IMR-90 (cell line): ENCODE measurements around the gene DNAJC4.

Experiments
- POLR2A ChIP-seq: IDR thresholded peaks from 2 replicates; pipeline ENCODE4 v1.6.1; 2012; ENCODE audit warnings: mild to moderate bottlenecking, low read depth, low read length
- TF ChIP-seq, protein P1 (sequence below): conservative IDR thresholded peaks from 2 replicates; pipeline ENCODE4 v1.5.1; 2012; ENCODE audit warnings: mild to moderate bottlenecking, low read depth, low read length, improper control_type of control experiment

DNA sequence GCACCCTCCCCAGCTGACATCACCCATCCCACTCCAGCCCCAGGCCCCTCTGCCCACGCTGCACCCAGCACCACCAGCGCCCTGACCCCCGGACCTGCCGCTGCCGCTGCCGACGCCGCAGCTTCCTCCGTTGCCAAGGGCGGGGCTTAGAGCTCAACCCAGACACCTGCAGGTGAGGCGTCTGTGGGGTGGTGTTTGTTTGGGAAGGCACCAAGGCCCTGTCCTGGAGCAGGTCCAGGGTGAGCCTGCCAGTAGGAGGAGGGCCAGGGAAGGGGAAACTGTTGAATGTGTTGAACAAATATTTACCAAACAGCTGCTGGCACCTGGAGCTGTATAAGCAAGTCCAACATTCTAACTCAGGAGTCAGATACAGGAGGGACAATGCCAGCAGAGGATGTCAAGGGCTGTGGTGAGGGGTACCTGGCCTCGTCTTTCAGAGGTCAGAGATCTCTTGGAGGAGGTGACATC is 7.2 kb downstream of the DNAJC4 start:
- TF ChIP-seq POLR2A: no peak
- TF ChIP-seq, protein P1, sequence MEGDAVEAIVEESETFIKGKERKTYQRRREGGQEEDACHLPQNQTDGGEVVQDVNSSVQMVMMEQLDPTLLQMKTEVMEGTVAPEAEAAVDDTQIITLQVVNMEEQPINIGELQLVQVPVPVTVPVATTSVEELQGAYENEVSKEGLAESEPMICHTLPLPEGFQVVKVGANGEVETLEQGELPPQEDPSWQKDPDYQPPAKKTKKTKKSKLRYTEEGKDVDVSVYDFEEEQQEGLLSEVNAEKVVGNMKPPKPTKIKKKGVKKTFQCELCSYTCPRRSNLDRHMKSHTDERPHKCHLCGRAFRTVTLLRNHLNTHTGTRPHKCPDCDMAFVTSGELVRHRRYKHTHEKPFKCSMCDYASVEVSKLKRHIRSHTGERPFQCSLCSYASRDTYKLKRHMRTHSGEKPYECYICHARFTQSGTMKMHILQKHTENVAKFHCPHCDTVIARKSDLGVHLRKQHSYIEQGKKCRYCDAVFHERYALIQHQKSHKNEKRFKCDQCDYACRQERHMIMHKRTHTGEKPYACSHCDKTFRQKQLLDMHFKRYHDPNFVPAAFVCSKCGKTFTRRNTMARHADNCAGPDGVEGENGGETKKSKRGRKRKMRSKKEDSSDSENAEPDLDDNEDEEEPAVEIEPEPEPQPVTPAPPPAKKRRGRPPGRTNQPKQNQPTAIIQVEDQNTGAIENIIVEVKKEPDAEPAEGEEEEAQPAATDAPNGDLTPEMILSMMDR: no peak
